Ishikawa (cell line): Measurements from ENCODE around the gene RELN.

Experiments used
- CEBPB ChIP-seq: IDR thresholded peaks from 2 replicates; pipeline ENCODE4 v1.6.1; 2012
- CREB1 ChIP-seq: IDR thresholded peaks from 2 replicates; pipeline ENCODE4 v1.6.1; 2012; ENCODE audit warnings: low read depth
- EGR1 ChIP-seq: IDR thresholded peaks from 2 replicates; pipeline ENCODE4 v1.6.1; 2012
- EP300 ChIP-seq: IDR thresholded peaks from 2 replicates; pipeline ENCODE4 v1.6.1; 2012; ENCODE audit warnings: borderline replicate concordance
- FOXM1 ChIP-seq: IDR thresholded peaks from 2 replicates; pipeline ENCODE4 v1.6.1; 2012; ENCODE audit warnings: low read depth, borderline replicate concordance
- MAX ChIP-seq: IDR thresholded peaks from 2 replicates; pipeline ENCODE4 v1.6.1; 2012
- NFIC ChIP-seq: IDR thresholded peaks from 2 replicates; pipeline ENCODE4 v1.6.1; 2012
- RAD21 ChIP-seq: IDR thresholded peaks from 2 replicates; pipeline ENCODE4 v1.6.1; 2012; ENCODE audit warnings: low read depth
- REST ChIP-seq: IDR thresholded peaks from 2 replicates; pipeline ENCODE4 v1.6.1; 2012; ENCODE audit warnings: low read depth, mild to moderate bottlenecking
- TAF1 ChIP-seq: IDR thresholded peaks from 2 replicates; pipeline ENCODE4 v1.6.1; 2012; ENCODE audit warnings: low read depth, mild to moderate bottlenecking
- TCF12 ChIP-seq: IDR thresholded peaks from 2 replicates; pipeline ENCODE4 v1.6.1; 2012; ENCODE audit warnings: low read depth
- TEAD4 ChIP-seq: IDR thresholded peaks from 2 replicates; pipeline ENCODE4 v1.6.1; 2012
- USF1 ChIP-seq: IDR thresholded peaks from 2 replicates; pipeline ENCODE4 v1.6.1; 2012
- YY1 ChIP-seq: IDR thresholded peaks from 2 replicates; pipeline ENCODE4 v1.6.1; 2012; ENCODE audit warnings: low read depth
- ZBTB7A ChIP-seq: IDR thresholded peaks from 2 replicates; pipeline ENCODE4 v1.6.1; 2012; ENCODE audit warnings: low read depth

RELN gene

GRCh38 chr7:103576641-103577040, 412.8 kb downstream of the RELN start:
- TF ChIP-seq NFIC, result no peak

GRCh38 chr7:103574576-103574975, 414.9 kb downstream of the RELN start:
- TF ChIP-seq TCF12 (no peak), FOXM1 (no peak), ZBTB7A (no peak), REST (no peak), RAD21 (no peak), MAX (no peak), EP300 (no peak), EGR1 (no peak), NFIC (no peak), CEBPB (no peak), TEAD4 (no peak), USF1 (no peak), CREB1 (no peak), TAF1 (no peak), YY1 (no peak)

- no peak for TF ChIP-seq CEBPB
- no peak for TF ChIP-seq YY1
- TF ChIP-seq RAD21, result peak; percentile 69
Observed at GRCh38 chr7:103573479-103574058, 415.9 kb downstream of the RELN start.

- TF ChIP-seq ZBTB7A (no peak), NFIC (no peak), CREB1 (no peak), FOXM1 (no peak), CEBPB (no peak), YY1 (no peak), RAD21 (no peak), USF1 (no peak), TCF12 (no peak)
Observed at GRCh38 chr7:103571586-103571985, 417.9 kb downstream of the RELN start.

- TF ChIP-seq EP300 (no peak), CEBPB (no peak), YY1 (no peak), FOXM1 (no peak), RAD21 (no peak), REST (no peak)
Observed at GRCh38 chr7:103569621-103570305, 419.7 kb downstream of the RELN start.

GRCh38 chr7:103564416-103564815, 425.0 kb downstream of the RELN start:
- no peak for TF ChIP-seq TCF12
- TF ChIP-seq ZBTB7A, result no peak
- TF ChIP-seq MAX, result no peak
- TF ChIP-seq EP300, result no peak
- no peak for TF ChIP-seq TAF1
- no peak for TF ChIP-seq USF1
- no peak for TF ChIP-seq CEBPB
